Cardiac muscle cell (in vitro differentiated cells and primary cell): ENCODE measurements around the gene MAMSTR. TPM values are rescaled to one million over a fixed set of nuclear protein-coding genes. Genes with fewer than 3 reads are reported as not detected.

ENCODE experiments used
- DNase-seq, 2 donors: peaks; one replicate each; pipeline versions ENCODE4 v3.0.0 to v3.0.0-alpha.2; 2010 to 2017; ENCODE audit warnings: low read depth in 1 of 2, low spot score in 1 of 2
- H3K27ac ChIP-seq: fragments of 200-600 bp; sonication (generic); 2 replicates; pipeline ENCODE4 v1.5.1; 2016
- H3K27me3 ChIP-seq: fragments of 200-600 bp; sonication (generic); 2 replicates; pipeline ENCODE4 v1.6.0; 2016; ENCODE audit warnings: control low read depth
- H3K36me3 ChIP-seq: fragments of 200-600 bp; sonication (generic); 2 replicates; pipeline ENCODE4 v1.5.1; 2016; ENCODE audit warnings: control low read depth
- H3K4me1 ChIP-seq: fragments of 200-600 bp; sonication (generic); 2 replicates; pipeline ENCODE4 v1.8.1; 2017; ENCODE audit warnings: low read depth, mild to moderate bottlenecking, mixed run types
- H3K4me3 ChIP-seq: fragments of 200-600 bp; sonication (generic); 2 replicates; pipeline ENCODE4 v1.5.1; 2016; ENCODE audit warnings: mild to moderate bottlenecking
- H3K9me3 ChIP-seq: fragments of 200-600 bp; sonication (generic); 2 replicates; pipeline ENCODE4 v1.5.1; 2017; ENCODE audit warnings: low read depth, mild to moderate bottlenecking, control low read depth
- polyA plus RNA-seq: library from polyadenylated mRNA; unstranded; fragments of >200 nt; fragmentation: Nextera tagmentation; extraction: Ambion mirVana; gene quantifications from 2 replicates; pipeline ENCODE4 v1.2.1, GENCODE V29; 2016
- total RNA-seq: library from RNA; depleted of rRNA; stranded (reverse); fragments of >200 nt; gene quantifications from 2 replicates; pipeline ENCODE4 v1.2.3, GENCODE V29; 2016
- TF ChIP-seq, protein P1 (sequence below): IDR thresholded peaks from 2 replicates; pipeline ENCODE4 v1.5.1; 2012; ENCODE audit warnings: low read depth, mild to moderate bottlenecking, low read length

MAMSTR gene
- total and polyA plus RNA-seq, 2 experiments from 2014 or later, result 4.7 to 6.3 TPM

DNA sequence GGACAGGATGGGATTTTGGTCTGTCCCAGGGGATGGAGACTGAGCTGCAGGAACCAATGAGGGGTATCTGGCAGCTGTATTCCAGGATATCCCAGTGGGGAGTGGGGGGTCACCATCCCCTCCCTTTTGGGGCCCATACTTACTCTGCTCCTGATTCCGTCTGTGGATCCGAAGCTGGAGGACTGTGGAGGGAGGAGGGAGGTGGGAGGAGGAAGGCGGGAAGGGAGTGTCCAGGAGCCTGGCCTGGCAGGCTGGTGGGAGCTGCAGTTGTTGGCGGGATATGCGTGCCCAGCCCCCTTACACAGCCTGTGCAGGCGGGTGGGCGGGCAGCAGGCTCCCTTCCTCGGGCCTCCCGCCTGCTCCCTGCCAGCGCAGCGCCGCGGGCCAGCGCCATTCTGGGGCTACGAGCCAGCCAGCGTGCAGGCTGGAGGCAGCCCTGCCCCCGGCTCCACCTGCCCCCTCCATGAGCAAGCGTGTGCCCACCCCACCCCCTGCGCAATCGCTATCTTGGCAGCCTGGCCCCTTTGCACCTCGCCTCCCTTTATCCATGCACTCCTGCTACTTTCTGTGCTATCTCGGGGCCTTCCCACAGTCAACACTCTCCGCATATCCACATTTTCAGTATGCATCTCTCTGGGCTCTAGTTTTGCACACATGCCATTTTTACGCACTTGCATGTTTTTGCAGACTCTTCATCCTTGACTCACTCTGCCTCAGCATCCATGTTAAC, 2.8 kb downstream of the MAMSTR start:
- peaks cover 26% of the 10 kb centered on the region for H3K4me1 ChIP-seq
- no peaks in the 10 kb centered on the region for H3K36me3 ChIP-seq
- H3K9me3 ChIP-seq, result no peaks in the 10 kb centered on the region
- peak overlapping the region; percentile 60 for H3K27ac ChIP-seq
- DNase-seq, result peak; percentile 38 to 84
- H3K27me3 ChIP-seq, result no peaks in the 10 kb centered on the region
- H3K4me3 ChIP-seq, result no peak overlapping the region
- TF ChIP-seq, protein P1, sequence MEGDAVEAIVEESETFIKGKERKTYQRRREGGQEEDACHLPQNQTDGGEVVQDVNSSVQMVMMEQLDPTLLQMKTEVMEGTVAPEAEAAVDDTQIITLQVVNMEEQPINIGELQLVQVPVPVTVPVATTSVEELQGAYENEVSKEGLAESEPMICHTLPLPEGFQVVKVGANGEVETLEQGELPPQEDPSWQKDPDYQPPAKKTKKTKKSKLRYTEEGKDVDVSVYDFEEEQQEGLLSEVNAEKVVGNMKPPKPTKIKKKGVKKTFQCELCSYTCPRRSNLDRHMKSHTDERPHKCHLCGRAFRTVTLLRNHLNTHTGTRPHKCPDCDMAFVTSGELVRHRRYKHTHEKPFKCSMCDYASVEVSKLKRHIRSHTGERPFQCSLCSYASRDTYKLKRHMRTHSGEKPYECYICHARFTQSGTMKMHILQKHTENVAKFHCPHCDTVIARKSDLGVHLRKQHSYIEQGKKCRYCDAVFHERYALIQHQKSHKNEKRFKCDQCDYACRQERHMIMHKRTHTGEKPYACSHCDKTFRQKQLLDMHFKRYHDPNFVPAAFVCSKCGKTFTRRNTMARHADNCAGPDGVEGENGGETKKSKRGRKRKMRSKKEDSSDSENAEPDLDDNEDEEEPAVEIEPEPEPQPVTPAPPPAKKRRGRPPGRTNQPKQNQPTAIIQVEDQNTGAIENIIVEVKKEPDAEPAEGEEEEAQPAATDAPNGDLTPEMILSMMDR, result no peak

DNA sequence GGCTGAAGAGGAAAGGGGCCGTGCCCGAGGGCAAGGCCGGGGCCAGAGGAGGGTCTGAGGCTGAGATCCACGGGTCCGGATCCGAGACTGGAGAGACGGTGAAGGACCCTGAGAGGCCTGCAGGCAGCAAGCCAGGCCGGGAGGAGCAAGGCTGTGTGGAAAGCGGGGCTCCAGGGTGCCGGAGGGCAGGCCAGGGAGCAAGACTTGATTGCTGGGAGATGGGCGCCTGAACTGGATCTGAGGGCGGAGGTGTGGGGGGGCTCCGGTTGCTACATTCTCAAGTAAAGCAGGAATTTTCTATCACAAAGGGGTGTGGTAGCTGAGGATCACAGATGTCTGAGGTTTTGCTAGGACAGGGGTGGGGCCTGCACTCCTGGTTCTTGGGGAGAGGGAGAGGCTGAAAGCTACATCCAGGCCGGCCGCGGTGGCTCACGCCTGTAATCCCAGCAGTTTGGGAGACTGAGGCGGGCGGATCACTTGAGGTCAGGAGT, 3.8 kb downstream of the MAMSTR start:
- no peak overlapping the region for H3K27ac ChIP-seq
- H3K36me3 ChIP-seq, result no peaks in the 10 kb centered on the region
- H3K27me3 ChIP-seq, result no peaks in the 10 kb centered on the region
- peaks cover 26% of the 10 kb centered on the region for H3K4me1 ChIP-seq
- TF ChIP-seq, protein P1, result no peak
- DNase-seq, result no peak
- H3K9me3 ChIP-seq, result no peaks in the 10 kb centered on the region
- H3K4me3 ChIP-seq, result no peak overlapping the region

DNA sequence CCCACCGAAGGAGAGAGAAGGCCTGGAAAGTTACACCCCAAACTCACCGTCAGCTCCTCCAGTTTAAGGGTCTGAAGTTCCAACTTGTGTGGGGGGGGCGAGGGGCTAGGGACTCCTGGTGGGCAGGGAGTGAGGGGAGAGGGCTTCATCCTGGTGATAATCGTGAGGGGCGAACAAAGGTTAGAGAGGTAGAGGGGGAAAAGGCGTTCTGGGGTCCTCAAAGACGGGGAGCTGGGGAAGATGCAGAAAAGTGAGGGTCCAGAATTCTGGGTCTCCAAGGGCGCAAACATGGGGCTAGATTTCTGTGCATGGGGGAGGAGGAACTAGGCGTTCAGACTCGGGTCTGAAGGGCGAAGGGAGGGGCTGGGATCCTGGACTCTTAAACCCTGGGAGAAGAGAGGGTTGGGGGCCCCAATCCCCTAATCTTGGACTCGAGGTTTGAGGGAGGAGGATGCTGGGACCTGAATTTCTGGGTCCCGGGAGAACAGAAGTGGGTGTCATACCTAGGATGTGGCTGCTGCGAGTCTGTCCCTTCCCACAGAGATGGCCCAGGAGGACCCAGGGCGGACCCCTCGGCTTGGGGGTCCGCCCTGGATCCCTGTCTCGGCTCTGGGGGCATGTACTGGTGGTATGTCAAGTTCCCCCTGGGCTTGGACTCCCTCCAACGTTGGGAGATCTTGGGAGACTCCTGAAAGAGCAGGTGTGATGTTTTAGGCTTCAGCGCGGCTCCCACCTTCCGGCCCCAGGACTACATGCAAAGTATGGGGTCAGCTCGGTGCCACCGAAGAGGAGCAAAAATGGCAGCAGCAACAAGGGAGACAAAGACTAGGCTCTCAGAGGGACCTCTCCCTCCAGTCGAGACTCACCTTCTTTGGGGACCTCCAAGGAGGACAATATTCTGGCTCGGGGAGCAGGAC, 4.5 kb downstream of the MAMSTR start:
- H3K9me3 ChIP-seq, result no peaks in the 10 kb centered on the region
- TF ChIP-seq, protein P1, result no peak
- no peak for DNase-seq
- no peaks in the 10 kb centered on the region for H3K36me3 ChIP-seq
- H3K4me3 ChIP-seq, result peak overlapping the region; percentile 29
- no peaks in the 10 kb centered on the region for H3K27me3 ChIP-seq
- H3K27ac ChIP-seq, result peak overlapping the region; percentile 86
- peaks cover 23% of the 10 kb centered on the region for H3K4me1 ChIP-seq

DNA sequence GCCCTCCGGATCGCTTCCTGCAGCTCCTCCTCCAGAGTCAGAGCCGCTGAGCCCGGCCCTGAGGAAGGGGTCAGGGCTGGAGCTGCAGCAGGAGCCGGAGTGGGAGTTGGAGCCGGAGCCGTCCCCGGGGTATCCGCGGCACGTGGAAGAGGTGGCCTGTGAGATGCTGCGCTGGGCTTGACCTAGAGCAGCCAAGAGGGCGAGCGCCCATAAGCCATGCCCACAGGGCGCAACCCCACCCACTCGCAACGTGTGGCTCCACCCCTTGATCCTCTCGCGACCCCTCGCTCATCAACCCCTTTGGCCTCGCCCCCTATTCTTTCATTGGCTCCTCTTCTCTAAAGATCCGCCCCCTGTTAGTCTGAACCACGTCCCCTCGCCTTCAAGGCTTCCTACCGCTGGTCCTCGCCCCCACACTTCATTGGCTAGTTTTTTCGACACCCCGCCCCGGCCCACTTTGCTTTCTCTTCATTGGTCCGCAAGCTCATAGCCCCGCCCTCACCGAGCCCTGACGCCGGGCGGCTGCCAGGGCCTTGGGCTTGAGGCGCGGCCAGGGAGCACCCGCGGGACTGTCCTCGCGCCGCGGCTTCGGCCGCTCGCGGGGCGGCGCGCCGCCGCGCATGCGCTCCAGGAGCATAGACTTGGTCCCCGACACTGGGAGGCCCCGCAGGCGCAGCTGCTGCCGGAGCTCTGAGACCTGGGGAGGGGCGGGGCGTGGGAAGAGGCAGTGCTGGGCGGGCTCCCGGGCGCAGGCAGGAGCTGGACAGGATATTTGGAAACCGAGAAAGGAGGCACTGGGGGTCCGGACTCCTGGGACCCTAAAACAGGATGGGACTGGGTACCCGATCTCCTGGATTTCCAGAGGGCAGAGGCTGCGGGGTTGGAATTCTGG, 5.4 kb downstream of the MAMSTR start:
- TF ChIP-seq, protein P1, result no peak
- H3K4me3 ChIP-seq, result peak overlapping the region; percentile 53
- peaks cover 16% of the 10 kb centered on the region for H3K4me1 ChIP-seq
- H3K27me3 ChIP-seq, result no peaks in the 10 kb centered on the region
- H3K27ac ChIP-seq, result peak overlapping the region; percentile 86
- no peaks in the 10 kb centered on the region for H3K9me3 ChIP-seq
- DNase-seq, result peak; percentile 100
- no peaks in the 10 kb centered on the region for H3K36me3 ChIP-seq
